Activated CD4-positive, CD25-positive, alpha-beta regulatory T cell treated with anti-CD3 and anti-CD28 coated beads, Interleukin-2, amount 50 U/mL, for 72 hours (primary cell): ENCODE measurements around the gene IL11RA.
A peak's percentile ranks its signal among the peaks of the same experiment; 100 is the strongest.

ENCODE experiments used
- DNase-seq: peaks from one replicate; pipeline ENCODE4 v3.0.0; 2021

The IL11RA gene

GRCh38 chr9:34655394-34655793, 3.4 kb downstream of the IL11RA start:
- DNase-seq = no peak

- DNase-seq = no peak
These were observed 5.0 kb downstream of the IL11RA start for GRCh38 chr9:34656992-34657391.

GRCh38 chr9:34658461-34658860, 6.5 kb downstream of the IL11RA start:
- DNase-seq = no peak

DNA sequence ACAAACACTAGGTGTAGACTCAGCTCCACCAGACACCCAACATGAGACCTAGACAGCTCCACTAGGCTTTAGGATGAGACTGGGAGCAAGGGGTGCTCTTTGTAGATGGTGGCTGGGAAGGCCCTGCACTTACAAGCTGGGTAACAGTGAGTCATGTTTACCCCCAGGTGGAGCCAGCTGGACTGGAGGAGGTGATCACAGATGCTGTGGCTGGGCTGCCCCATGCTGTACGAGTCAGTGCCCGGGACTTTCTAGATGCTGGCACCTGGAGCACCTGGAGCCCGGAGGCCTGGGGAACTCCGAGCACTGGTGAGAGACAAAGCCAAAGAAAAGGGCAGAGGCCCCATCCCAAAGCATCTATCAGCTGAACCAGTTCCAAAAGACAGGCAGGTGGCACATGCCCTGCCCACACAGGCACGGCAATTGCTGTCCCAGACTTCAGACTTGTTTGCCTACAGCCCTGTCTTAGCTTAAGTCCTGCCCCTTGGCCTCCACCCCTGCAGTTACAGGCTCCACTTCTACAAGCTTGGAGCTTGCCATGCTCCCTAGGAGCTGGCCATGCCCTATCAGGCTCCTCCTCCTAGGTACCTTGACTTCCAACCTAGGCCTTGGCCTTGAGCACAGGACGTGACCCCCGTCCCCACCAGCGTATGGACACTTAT, 7.7 kb downstream of the IL11RA start:
- no peak for DNase-seq

- no peak for DNase-seq
These were observed 10.7 kb downstream of the IL11RA start, which contains the start of gene CCL27 for GRCh38 chr9:34662526-34663302. Gene CCL27 (minus strand): TSS chr9:34662657. CDS start chr9:34662633, 24 bp downstream.

DNA sequence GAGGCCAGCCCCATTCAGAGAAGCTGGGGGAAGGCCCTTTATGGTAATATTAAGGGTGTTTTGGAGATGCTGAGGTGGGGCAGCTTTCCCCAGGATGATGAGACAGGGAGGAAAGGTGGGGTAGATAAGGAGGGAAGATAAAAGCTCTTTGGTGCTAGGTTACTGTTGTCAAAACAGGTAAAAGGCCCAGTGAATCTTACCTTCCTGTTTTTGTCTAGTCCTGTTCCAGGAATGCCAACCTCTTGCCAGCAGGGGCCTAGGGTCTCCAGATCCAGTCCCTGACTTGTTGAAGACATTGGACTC, 11.3 kb downstream of the IL11RA start:
- DNase-seq = no peak

GRCh38 chr9:34664281-34665066, 12.5 kb downstream of the IL11RA start:
- peak; percentile 68 for DNase-seq

DNA sequence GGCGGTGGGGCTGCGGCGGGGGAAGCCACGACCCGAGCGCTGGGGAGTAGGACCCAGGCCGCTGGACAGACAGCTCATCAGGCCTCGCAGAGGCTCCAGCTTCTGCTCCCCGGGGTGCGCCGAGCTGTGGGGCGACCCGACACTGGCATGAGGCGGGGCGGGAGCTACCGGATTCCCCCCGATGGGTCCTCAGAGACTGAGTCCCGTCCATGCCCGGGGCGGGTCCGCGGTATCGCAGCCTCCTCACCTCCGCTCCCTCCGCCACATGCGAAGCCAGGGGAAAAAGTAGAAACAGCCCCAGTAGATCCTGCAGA, 13.0 kb downstream of the IL11RA start:
- DNase-seq = no peak

GRCh38 chr9:34665381-34666250, 13.6 kb downstream of the IL11RA start:
- DNase-seq = peak; percentile 81

DNA sequence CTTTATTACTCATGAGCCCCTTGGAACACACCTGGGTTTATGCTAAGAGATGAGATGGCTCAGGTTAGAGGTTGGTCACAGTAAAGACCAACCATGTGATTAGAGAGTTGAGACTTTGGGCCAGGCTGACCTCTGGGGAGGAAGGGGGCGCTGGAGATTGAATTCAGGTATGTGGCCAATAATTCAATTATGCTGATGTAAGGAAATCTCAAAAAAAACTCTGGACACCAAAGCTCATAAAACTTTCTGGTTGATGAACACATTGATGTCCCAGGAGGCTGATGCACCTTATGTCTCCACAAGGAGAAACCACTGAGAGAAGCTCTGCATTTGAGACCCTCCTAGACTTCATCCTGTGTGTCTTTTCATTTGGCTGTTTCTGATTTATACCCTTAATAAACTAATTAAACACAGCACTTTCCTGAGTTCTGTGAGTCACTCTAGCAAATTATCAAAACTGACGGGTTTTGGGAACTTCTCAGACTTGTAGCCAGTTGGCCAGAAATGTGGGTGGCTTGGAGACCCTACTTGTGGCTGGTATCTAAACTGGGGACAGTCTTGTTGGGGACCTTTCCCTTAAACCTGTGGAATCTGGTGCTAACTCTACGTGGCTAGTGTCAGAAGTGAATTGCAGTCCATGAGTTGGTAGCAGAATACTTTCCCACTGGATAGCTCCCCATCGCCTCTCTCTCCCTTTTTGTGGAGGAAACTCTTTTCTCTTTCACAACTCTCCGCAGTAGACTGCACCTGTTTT, 18.0 kb downstream of the IL11RA start:
- DNase-seq = no peak

DNA sequence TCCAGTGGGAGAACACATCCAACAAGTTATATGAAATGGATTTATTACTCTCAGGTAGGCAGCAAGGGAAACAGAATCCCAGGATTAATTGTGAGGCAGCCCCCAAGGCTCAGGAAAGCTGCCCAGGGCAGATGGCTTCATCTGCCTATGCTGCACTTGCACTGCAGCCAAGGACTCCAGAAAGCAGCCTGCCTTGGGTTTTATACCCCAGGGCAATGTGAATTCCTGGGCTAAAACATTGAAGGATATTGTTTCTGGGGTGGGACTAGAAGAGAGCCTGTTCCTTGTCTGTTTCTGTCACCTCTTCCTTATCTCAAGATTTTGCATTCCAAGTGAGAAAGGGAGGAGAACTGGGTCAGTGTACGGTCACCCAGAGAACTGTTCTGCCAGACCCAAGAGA, 19.3 kb downstream of the IL11RA start:
- DNase-seq = no peak

- no peak for DNase-seq
These were observed 22.5 kb downstream of the IL11RA start for GRCh38 chr9:34674440-34674839.

GRCh38 chr9:34675048-34675714, 23.2 kb downstream of the IL11RA start:
- DNase-seq = no peak

GRCh38 chr9:34675869-34676268, 23.9 kb downstream of the IL11RA start:
- no peak for DNase-seq

GRCh38 chr9:34684145-34684544, 32.2 kb downstream of the IL11RA start:
- DNase-seq = no peak

GRCh38 chr9:34684816-34685215, 32.8 kb downstream of the IL11RA start:
- DNase-seq = no peak

- DNase-seq = no peak
These were observed 33.6 kb downstream of the IL11RA start for GRCh38 chr9:34685591-34685990.

GRCh38 chr9:34686231-34686630, 34.2 kb downstream of the IL11RA start:
- no peak for DNase-seq

DNA sequence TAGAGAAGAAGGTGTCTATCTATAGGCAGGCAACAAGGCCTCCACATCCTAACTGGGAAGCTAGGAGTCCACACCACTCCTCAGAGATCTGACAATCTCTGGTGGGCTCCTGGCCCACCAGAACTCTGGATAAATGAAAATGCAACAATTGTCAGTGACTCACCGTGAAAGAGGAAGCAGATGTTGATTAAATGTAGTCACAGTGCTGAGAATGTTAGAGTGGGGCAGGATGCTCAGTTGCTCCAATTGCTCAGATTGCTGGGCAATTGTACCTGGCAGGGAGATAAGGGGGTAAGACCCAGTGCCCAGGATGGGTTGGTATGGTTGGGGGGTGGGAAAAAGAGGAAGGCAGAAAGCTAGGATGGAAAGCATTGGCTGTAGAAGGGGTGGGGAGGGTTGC, 34.7 kb downstream of the IL11RA start:
- DNase-seq = no peak

DNA sequence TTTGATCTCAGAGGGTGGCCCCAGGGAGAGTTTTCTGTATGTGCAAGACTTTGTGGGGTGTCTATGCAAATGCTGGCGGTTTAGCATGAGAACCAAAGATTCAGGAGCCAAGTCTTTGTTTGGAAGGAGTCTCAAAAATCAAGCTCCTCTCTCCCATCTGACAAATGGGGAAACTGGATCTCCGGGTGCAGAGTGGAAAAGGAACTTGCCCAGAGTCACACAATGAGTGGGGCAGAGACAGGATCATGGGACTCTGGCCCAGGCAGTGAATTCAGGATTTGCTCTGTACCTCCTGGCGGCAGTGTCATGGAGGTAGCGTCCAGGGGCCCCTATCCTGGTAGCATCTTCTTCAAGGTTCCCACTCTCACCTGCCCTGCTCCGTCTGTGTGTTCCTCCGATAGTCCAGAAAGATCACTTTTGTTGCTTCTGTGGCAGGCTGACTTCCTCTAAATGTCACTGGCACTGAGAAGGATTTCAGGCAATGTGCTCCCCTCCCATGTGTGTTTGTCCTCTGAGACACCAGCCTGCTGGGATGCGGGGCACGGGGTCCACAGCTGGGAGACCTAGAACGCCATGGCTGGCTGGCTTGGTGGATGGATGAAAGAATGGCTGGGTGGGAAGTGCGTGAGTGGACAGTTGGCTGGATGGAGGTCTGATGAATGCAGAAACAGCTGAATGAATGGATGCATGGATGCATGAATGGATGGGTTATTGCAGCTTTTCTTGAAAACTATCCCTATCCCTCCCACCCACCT, 35.5 kb downstream of the IL11RA start:
- no peak for DNase-seq
